ENCODE measurements around the gene PREX1.

GRCh38 chr20:48574383-48574782 is 253.4 kb downstream of the PREX1 start:
- no peak for TF ChIP-seq POLR2A (IDR thresholded peaks at IDR 0.05)
- TF ChIP-seq, protein P1, sequence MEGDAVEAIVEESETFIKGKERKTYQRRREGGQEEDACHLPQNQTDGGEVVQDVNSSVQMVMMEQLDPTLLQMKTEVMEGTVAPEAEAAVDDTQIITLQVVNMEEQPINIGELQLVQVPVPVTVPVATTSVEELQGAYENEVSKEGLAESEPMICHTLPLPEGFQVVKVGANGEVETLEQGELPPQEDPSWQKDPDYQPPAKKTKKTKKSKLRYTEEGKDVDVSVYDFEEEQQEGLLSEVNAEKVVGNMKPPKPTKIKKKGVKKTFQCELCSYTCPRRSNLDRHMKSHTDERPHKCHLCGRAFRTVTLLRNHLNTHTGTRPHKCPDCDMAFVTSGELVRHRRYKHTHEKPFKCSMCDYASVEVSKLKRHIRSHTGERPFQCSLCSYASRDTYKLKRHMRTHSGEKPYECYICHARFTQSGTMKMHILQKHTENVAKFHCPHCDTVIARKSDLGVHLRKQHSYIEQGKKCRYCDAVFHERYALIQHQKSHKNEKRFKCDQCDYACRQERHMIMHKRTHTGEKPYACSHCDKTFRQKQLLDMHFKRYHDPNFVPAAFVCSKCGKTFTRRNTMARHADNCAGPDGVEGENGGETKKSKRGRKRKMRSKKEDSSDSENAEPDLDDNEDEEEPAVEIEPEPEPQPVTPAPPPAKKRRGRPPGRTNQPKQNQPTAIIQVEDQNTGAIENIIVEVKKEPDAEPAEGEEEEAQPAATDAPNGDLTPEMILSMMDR (IDR thresholded peaks at IDR 0.05 in 4 of 5, conservative IDR thresholded peaks at IDR 0.05 in 1 of 5): no peak

Measured in gastrocnemius medialis (tissue), 4 donors.